ENCODE measurements around the gene PURB.
"Not testable (repeated sequence)": the region's sequence is repeated elsewhere in the genome, so short reads cannot be mapped to it uniquely, and the experiment has no call there.

The PURB gene

DNA sequence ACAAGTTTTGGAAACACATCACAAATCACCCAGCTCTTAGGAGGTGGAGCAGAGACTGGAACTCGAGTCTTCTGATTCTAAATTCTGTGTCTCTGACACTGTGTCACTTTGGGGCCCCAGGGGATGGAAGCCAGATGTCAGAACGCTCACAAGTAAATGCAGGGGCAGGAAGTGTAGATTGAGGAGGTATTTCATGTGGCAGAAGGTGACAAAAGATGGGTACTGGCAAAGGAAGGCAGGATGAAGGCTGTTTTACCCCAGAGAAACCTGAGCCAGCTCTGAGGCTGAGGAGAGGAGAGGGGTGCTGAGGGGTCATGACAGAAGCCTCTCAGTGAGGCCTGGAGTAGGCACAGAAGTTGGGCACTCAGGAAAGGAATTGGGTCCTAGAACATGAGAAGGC is 6.0 kb upstream of the PURB start:
- DNase-seq, result no peak

DNA sequence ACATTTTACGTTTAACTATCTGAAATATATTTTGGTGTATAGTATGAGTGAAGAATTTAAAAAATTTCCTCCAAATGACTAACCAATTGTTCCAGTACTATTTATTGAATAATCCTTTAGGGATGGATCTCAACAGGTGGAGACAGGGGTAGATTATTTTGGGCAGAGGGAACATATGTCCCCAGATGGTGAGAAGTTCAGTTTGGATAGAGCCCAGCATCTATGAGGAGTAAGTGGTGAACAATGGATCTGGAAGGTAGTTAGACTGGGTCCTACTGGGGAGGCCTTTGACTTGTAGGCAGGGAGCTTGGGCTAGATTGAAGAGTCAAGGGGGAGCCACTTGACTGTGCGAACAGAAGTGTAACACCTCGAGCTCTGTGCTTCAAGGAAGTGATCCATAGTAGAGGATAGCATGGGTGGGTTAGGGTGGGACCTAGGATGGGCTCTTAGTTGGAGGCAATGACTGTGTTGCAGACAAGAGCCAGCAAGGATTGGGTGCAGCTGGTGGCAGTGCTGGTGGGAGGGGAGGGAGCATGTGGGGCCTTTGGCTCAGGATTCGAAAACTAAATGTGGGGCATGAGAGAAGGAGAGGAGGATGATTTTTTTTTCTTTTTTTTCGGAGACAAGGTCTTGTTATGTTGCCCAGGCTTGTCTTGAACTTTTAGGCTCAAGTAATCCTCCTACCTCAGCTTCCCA is 3.9 kb upstream of the PURB start:
- DNase-seq, result no peak

DNA sequence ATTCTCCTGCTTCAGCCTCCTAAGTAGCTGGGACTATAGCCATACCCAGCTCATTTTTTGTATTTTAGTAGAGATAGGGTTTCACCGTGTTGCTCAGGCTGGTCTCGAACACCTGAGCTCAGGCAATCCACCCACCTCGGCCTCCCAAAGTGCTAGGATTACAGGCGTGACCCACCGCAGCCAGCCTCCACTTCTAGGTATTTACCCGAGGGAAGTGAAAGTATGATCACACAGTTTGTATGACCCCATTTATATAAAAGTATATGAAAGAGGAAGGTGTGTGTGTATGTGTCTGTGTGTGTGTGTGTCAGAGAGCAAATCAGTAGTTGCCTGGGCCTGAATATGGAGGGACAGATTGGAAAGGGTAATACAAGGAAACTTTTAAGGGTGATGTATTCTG is 2.0 kb upstream of the PURB start:
- DNase-seq, result no peak

DNA sequence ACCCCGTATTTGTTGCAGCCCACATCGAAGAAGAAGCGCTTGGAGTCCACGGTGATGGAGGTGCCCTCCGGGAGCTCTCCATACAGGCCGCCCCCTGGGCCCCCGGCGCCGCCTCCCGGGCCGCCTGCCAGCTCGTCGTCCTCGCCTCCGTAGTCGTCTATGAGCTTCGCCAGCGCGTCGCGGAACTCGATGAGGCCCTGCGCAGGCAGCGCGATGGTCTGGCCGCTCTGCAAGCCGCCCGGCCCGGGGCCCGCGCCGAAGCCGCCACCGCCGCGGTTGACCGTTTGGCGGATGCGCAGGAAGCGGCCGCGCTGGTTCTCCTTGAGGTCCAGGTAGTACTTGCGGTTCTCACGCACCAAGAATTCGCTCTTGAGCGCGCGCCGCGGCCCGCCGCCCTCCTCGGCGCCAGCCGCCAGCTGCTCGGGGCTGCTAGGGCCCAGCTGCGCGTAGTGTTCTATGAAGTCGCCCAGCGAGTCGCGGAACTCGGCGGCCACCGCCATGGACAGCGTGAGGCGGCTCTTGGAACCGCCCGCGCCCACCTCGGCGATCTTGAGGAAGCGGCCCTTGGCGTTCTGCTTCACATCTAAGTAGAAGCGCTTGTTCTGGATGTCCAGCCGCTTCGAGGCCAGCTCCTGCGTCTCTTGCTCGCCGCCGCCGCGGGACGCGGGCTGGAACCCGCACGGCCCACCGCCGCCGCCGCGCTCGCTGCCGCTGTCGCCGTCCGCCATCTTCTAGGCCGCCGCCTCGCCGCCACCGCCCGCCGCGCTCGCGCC is 523 bp downstream of the PURB start:
- peak; percentile 49 for DNase-seq

DNA sequence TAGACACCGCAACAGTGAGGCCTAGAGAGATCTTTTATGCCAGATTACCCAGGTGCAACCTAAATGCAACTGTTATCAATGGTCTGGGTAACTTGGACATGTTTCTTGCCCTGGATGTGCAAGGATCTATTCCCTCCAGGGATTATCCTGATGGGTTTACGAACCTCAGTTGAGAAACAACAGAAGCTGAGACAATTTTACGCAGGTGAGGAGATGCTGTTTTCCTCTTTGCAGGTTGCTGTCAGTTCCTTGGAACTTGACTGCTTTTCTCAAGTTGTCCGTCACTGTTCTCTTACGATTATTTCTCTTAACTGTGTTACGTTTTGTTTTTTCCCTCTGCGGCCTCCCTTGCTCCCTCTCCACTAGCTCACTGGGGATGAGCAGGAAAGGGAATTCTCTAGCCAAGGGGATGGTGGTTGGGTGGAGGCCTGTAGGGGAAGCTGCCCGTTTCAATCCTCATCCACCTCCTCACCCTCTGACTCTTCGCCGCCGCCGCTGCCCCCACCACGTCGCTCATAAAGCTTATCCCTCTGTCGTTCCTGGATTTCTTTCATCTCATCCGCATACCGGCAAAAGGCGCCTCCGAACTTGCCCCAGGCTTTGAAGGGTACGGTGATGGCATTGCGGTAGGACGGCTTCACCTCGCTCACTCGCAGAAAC is 1.2 kb downstream of the PURB start:
- DNase-seq, result no peak

DNA sequence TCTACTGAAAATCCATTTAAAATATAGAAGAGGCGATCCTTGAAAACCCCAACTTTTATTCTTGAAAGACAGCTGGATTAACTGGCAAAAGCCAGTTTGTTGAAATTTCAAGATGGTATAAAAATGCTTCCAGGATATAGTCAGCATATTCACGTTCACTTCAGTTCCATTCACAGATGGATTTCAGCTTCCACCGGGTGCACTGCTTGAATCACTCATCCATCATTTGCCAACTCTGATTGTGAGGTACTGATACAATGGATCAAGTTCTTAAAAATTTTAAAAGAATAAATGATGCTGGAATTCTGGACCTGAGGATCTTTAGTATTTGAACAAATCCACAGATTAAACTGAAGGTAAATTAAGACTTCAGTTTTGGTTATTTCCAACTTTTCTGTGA is 2.4 kb downstream of the PURB start:
- DNase-seq, result no peak

DNA sequence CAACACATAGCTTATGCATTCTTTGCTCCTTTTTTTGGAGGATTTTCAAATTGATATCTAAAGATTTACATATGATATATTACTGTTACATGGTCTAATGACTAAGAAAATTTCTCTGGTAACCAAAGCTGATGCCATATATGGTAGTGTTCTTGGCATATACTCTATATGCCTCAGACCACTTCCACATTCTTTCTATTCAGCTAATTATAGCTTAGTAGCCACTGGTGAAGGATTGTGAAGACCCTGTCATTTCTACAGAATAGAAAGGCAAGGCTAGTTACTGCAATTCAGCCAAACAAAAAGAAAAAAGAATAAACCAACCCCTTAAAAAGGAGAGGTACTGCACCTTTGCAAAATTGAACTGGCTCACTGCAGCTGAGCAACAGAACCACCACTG is 3.7 kb downstream of the PURB start:
- DNase-seq, result no peak

DNA sequence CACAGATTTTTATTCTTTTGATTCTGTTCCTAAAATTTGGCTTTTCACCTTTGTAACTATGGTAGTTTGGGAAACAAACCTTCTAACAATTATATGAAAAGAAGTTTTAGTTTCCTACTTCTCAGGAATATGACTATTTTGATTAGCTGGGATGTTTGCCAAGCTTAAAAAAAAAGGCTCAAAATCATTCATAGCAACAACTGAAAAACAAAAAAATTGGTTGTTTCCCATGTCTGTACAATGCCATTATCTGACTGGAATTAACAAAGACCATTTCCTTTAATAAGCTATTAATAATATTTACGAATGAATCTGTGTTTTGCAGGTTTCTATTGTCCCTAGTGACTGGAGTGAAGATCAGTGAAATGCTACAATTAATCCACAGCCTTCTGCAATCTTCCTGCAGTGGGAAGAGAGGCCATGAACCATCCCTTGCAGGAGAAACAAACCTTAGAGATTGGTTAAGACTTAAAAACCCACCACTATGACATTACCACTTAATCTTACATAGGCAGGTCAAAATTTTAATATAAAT is 4.2 kb downstream of the PURB start:
- no peak for DNase-seq

DNA sequence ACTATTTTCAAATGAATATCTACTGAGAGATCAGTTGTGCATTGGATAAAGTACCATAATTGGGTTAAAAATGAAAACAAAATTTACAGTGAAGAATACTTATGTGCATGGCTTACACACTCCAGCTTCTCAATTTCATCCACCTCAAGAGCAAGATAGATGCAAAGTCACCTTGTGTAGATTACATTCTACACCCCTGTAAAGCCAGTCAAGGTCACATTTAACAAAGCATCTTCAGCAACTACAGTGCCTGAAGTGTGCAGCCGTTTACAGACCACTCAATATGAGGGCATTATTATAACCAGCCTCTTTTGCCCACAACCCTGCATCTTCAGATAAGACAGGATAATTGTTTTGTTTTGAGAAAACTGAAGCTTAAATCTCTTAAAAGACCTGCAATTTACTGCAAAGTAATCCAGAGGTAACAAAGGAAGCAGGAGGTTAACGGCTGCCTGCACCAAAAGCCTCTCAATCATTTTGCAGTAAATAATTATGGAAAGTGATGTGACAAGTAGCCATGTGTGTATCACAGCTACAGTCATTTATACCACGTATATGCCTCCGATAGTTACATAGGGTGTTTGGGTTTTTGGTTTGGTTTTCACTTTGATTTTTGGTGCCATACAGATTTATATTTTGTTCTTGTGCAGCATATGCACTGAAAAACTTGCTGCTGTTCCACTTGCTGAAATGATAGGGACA is 4.9 kb downstream of the PURB start:
- DNase-seq, result no peak

DNA sequence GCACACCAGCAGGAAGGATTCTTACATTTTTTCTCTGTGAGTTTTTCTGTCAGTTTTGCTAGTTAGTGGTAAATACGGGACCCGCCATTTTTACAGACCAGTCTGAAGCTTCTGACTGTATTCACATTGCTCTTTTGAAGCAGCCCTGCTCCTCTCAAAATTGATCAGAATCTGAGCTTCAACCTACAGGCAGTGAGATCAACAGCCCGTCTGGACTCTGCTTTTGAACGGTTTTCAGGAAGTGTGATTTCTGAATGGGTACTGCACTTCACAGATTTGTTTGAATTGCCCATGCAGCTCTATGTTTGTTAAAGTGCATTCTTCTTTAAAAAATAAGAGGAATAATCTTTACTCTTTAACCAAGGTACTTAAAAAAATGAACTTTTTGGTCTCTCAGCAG is 8.9 kb downstream of the PURB start:
- no peak for DNase-seq

DNA sequence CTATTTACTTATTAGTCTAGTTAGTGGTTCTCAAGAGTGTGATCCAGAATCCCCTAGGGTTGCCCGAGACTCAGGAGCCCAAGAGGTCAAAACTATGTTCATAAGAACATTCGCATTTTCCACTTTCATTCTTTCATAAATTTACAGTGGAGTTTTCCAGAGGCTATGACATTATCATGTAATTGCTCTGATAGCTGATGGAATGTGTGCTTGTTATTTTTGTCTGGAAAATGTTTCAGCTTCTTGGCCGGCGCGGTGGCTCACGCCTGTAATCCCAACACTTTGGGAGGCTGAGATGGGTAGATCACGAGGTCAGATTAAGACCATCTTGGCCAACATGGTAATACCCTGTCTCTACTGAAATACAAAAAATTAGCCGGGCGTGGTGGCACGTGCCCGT is 10.1 kb downstream of the PURB start:
- no peak for DNase-seq

DNA sequence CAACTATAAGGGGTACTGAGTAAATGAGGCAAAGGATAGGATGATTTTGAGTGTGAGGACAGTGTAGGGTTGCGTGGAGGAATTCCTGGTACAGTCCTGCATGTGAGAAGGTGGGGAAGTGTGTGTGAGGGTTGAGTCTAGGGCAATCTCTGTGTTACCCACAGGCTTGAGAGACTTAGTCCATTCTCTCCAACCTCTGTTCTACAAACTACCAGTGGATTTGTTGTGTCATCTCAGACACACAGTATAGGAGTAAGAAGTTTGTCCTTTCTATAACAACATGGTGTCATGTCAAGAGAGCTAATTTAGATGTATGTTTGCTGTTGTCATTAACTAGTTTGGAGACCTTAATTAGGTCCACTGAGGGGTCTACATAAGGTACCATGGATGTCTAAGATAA is 12.5 kb downstream of the PURB start:
- DNase-seq, result no peak

DNA sequence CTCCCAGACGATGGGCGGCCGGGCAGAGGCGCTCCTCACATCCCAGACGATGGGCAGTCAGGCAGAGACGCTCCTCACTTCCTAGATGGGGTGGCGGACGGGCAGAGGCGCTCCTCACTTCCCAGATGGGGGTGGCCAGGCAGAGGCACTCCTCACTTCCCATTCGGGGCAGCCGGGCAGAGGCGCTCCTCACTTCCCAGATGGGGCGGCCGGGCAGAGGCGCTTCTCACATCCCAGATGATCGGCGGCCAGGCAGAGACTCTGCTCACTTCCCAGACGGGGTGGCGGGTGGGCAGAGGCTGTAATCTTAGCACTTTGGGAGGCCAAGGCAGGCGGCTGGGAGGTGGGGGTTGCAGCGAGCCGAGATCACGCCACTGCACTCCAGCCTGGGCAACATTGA is 13.4 kb downstream of the PURB start:
- DNase-seq, result not testable (repeated sequence)

DNA sequence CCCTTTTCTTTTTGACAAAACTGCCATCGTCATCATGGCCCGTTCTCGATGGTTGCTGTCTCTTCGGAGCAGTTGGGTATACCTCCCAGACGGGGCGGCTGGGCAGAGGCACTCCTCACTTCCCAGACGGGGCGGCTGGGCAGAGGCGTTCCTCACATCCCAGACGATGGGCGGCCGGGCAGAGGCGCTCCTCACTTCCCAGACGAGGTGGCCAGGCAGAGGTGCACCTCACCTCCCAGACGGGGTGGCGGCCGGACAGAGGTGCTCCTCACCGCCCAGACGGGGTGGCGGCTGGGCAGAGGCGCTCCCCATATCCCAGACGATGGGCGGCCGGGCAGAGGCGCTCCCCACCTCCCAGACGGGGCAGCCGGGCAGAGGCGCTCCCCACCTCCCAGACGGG is 14.6 kb downstream of the PURB start:
- DNase-seq, result not testable (repeated sequence)

DNA sequence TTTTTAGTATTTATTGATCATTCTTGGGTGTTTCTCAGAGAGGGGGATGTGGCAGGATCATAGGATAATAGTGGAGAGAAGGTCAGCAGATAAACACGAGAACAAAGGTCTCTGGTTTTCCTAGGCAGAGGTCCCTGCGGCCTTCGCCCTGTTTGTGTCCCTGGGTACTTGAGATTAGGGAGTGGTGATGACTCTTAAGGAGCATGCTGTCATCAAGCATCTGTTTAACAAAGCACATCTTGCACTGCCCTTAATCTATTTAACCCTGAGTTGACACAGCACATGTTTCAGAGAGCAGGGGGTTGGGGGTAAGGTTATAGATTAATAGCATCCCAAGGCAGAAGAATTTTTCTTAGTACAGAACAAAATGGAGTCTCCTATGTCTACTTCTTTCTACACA is 15.0 kb downstream of the PURB start:
- not testable (repeated sequence) for DNase-seq

DNA sequence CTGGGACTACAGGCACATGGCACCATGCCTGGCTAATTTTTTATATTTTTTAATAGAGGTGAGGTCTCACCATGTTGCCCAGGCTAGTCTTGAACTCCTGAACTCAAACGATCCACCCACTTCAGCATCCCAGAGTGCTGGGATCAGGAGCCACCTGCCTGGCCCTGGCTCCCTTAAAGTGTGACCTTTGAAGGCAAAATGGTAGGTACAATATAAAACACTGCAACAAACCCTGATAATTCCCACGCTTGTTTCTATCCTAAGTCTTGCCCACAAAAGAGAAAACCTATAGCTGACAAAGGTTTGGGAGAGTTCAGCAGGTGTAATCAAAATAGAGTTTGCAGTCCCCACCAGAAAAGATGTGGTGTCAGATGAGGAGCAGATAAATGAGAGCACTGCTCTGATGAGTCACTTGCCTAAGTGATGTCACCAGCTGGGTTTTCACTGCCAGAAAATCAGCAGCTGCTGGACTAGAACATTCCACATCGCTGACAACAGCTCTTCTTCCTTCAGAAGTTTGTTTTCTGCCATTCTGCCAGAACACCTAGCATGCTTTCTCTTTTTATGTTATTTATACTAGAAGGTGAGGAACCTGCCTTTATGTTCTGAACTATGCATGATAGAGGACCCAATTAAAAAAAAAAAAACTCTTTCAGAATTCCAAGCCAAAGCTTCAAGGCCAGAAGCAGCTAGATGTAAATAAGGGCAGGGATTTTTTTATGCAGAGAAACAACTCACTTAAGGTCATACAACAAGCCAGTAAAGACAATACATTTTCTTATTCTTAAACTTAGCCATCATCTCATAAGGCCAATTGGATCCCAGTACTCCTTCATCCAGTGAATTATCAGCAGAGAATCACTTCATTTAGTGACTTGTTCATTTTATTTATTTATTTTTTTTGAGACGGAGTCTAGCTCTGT is 18.0 kb downstream of the PURB start:
- no peak for DNase-seq

DNA sequence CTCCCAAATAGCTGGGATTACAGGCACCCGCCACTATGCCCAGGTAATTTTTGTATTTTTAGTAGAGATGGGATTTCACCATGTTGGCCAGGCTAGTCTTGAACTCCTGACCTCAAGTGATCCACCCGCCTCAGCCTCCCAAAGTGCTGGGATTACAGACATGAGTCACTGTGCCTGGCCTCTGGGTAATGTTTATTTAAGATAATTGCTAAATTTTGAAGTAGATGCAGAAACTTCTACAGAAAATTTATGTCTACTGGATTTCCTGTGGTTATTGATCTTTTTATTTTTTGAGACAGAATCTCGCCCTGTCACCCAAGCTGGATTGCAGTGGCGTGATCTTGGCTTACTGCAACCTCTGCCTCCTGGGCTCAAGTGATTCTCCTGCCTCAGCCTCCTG is 23.4 kb downstream of the PURB start:
- not testable (repeated sequence) for DNase-seq

DNA sequence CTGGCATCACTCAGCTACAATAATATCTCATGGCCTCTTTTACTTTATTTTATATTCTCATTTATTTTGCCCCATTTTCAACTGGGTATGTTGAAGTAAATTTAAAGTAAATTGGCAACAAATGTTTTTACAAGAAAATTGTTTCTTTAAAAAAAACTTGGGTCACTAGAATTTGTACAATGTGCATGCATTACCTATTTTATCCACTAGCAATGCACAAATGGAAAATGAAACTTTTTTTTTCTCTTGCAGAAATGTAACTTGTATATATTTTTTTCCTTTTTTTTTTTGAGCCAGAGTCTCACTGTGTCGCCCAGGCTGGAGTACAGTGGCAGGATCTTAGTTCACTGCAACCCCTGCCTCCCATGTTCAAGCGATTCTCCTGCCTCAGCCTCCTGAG is 27.2 kb downstream of the PURB start:
- no peak for DNase-seq

DNA sequence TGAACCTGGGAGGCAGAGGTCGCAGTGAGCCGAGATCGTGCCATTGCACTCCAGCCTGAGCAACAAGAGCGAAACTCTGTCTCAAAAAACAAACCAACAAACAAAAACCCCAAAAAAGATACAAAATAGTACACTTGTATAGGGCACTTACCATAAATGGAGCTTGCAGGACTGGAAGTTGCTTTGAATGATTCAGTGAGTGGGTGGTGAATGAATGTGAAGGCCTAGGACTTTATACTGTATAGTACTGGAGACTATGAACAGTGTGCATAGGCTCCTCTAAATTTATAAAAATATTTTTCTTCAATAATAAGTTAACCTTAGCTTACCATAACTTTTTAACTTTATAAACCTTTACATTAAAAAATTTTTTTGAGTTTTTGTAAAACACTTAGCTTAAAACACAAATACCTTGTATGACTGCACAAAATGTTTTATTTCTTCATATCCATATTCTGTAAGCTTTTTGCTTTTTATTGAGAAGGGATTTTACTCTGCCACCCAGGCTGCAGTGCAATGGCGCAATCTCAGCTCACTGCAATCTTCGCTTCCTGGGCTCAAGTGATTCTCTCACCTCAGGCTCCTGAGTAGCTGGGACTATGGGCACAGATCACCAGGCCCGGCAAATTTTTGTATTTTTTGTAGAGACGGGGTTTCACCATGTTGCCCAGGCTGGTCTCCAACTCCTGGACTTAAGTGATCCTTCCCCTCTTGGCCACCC is 30.5 kb downstream of the PURB start:
- DNase-seq, result no peak

DNA sequence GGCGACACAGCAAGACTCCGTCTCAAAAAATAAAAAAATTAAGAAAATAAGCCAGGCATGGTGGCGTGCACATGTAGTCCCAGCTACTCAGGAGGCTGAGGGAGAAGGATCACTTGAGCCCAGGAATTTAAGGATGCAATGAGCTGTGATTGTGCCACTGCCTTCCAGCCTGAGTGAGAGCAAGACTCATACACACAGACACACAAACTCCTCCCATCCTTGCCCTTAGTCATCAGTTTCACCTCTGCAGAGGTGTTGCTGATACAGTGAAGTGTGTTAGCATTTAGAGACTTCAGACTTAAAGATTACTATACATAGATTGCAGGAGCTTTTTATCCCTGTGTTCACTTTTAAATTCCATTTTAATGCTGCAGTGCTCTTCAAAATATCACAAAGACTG is 31.9 kb downstream of the PURB start:
- no peak for DNase-seq

DNA sequence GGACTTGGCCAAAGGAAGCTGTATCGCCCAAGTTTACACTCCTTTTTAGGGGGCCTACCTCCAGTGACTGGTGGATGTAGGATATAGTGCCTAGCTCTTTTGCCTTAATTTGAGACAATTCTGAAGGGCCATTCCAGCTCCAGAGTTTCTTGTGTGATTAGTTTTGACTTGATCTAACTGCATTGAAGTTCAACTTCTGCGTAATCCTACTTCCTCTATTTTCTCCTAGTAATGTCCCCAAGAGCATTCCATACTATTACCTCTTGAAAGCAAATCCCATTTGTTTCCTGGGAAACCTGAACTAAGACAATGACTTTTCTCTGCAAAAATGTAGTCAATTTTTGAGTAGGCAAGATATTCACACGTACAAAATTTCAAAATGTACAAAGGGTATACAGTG is 32.7 kb downstream of the PURB start:
- DNase-seq, result no peak
